Lower leg skin (tissue), 4 donors: ENCODE data around the gene COMMD7. TPM values are rescaled to one million over a fixed set of nuclear protein-coding genes. Genes with fewer than 3 reads are reported as not detected.
"Not testable (repeated sequence)": the region's sequence is repeated elsewhere in the genome, so short reads cannot be mapped to it uniquely, and the experiment has no call there.

Experiments
- DNase-seq, 2 donors: peaks; one replicate each; pipeline ENCODE4 v3.0.0-alpha.2; 2019; ENCODE audit warnings: low spot score in 2 of 2
- H3K4me3 ChIP-seq: fragments of 200-600 bp; sonication (generic); 2 replicates; pipeline ENCODE4 v1.5.1; 2017; ENCODE audit warnings: mild to moderate bottlenecking, low read depth; ENCODE audit not compliant: poor library complexity, severe bottlenecking
- POLR2A ChIP-seq, 2 donors: fragments of 450-650 bp; IDR thresholded peaks; one replicate each; pipeline ENCODE4 v1.6.1; 2016 to 2017; ENCODE audit warnings: antibody characterized with exemption in 2 of 2, mild to moderate bottlenecking in 1 of 2, moderate library complexity in 1 of 2
- WGBS, 2 donors: methylation state at CpG; one replicate each; pipeline ENCODE4 v1.1.5; 2018; 5-methylcytosine and 5-hydroxymethylcytosine counted together
- intact Hi-C: fragments of 100-400 bp; cut with DNase I; formaldehyde crosslinking; loops from one replicate; pipeline ENCODE4 v1.15.0; 2023; ENCODE audit warnings: low total_unique reads
- total RNA-seq, 4 donors: library from RNA; depleted of rRNA; stranded (reverse); fragments of >200 nt; gene quantifications; one replicate each; pipeline ENCODE4 v1.1.0, GENCODE V29; 2016
- TF ChIP-seq, protein P1 (sequence below), 3 donors: fragments of 450-650 bp; IDR thresholded peaks; one replicate each; pipeline ENCODE4 v1.5.1; 2016; ENCODE audit warnings: antibody characterized with exemption in 3 of 3, mild to moderate bottlenecking in 3 of 3, moderate library complexity in 2 of 3

COMMD7 gene
- total RNA-seq, 4 donors from 2014 or later = 16.9 to 21.0 (median 18.7) TPM

DNA sequence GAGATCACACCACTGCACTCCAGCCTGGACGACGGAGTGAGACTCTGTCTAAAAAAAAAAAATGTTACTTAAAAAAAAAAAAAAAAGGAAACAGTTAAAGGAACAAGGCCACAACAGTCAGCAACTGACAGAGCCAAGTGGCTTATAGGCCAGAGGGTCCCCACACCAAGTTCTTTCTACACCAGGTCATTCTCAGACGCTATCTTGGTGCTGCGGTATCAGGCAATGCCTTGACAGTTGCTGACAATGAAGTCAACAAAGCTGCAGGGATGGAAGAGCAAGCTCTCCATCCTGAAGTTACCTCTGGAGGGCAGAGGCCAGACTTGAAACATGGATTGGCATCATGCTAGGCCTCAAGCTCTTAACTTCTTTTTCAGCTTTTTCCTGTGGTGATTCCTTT is 31.9 kb downstream of the COMMD7 start:
- intact Hi-C loops = no loop called here
- 80 to 93% methylated on average over 4 of the region's 4 CpGs for WGBS, 2 donors

DNA sequence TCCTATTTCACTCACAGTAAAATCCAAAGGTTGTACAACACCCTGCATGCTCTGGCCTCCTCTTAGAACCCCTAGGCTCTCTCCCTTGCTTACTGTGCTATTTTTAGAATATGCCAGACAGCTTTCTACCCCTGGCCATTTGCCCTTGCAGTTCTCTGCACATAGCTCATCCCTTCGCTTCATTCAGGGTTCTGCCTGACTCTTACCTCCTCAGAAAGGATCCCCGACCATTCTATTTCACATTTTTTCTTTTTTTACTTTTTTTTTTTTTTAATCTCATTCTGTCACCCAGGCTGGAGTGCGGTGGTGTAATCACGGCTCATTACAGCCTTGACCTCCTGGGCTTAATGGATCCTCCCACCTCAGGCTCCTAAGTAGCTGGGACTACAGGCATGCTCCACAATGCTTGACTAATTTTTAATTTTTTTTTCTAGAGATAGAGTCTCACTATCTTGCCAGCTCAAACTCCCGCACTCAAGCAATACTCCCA is 33.6 kb downstream of the COMMD7 start:
- TF ChIP-seq POLR2A (IDR thresholded peaks at IDR 0.05) = no peak
- TF ChIP-seq, protein P1, sequence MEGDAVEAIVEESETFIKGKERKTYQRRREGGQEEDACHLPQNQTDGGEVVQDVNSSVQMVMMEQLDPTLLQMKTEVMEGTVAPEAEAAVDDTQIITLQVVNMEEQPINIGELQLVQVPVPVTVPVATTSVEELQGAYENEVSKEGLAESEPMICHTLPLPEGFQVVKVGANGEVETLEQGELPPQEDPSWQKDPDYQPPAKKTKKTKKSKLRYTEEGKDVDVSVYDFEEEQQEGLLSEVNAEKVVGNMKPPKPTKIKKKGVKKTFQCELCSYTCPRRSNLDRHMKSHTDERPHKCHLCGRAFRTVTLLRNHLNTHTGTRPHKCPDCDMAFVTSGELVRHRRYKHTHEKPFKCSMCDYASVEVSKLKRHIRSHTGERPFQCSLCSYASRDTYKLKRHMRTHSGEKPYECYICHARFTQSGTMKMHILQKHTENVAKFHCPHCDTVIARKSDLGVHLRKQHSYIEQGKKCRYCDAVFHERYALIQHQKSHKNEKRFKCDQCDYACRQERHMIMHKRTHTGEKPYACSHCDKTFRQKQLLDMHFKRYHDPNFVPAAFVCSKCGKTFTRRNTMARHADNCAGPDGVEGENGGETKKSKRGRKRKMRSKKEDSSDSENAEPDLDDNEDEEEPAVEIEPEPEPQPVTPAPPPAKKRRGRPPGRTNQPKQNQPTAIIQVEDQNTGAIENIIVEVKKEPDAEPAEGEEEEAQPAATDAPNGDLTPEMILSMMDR (IDR thresholded peaks at IDR 0.05) = no peak
- DNase-seq = no peak
- H3K4me3 ChIP-seq = no peak overlapping the region
- WGBS, 2 donors = 90 to 91% methylated on average over 5 of the region's 5 CpGs
- intact Hi-C loops = no loop called here

More for the DNA sequence above, 31.9 kb downstream of the COMMD7 start:
- TF ChIP-seq, protein P1 (IDR thresholded peaks at IDR 0.05) = no peak
- TF ChIP-seq POLR2A (IDR thresholded peaks at IDR 0.05) = no peak
- H3K4me3 ChIP-seq = no peak overlapping the region
- no peak for DNase-seq

DNA sequence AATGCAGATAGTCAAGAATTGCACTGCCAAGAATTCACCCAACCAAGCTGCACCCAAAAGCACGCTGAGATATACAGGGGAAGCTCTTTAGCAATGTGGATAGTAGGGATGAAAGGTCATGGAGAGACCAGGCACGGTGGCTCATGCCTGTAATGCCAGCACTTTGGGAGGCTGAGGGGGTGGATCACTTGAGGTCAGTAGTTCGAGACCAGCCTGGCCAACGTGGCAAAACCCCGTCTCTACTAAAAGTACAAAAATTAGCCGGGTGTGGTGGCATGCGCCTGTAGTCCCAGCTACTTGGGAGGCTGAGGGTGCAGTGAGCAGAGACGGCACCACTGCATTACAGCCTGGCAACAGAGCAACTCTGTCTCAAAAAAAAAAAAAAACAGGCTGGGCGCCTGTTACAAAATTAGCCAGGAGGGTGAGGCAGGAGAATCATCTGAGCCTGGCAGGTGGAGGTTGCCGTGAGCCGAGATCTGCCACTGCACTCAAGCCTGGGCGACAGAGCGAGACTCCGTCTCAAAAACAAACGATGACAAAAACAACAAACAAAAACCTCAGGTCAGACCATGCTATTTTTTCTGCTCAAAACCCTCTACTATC is 34.1 kb downstream of the COMMD7 start:
- 86 to 91% methylated on average over 15 of the region's 15 CpGs for WGBS, 2 donors
- H3K4me3 ChIP-seq, intact Hi-C loops, DNase-seq: not testable (repeated sequence)

DNA sequence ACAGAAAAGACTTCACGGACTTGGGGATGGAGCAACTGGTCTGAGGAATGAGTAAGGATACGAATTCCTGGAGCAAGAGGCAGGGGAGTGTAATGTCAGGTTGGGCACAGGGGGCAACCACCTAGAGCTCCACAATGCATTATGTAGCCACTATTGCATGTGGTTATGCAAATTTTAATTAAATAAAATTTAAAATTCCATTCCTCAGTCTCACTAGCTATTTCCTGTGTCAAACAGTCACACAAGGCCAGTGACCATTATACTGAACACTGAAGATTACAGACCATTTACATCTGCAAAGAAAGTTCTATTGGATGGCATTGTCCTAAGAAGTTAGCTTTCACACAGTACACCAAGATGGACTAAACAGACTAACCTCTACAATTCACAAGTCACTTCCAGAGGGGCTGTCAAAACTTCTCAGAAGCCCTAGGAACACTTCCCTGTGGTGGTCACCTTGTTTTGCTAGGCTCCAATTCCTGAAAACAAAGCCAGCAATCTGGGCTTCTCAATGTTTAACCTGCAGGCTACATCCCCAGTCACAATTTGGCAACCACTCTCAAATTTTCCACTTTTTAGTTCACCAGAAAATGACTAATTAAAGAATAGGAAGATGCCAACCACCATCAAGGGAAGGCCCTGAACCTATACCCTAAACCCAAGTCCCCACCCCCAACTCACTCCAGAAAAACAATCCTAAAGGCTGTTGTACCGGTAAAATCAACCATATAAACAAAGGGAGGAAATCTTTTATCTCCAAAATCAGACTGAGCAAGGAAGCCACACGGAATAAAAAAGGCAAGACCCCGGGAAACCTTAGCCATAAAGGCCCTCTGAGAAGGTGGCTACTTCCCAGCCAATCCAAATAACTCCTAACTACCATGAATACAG is 35.3 kb downstream of the COMMD7 start:
- TF ChIP-seq POLR2A (IDR thresholded peaks at IDR 0.05) = no peak
- TF ChIP-seq, protein P1 (IDR thresholded peaks at IDR 0.05) = no peak
- no peak overlapping the region for H3K4me3 ChIP-seq
- no peak for DNase-seq
- intact Hi-C loops = no loop called here
- WGBS, 2 donors = 75 to 86% methylated on average over 5 of the region's 5 CpGs

DNA sequence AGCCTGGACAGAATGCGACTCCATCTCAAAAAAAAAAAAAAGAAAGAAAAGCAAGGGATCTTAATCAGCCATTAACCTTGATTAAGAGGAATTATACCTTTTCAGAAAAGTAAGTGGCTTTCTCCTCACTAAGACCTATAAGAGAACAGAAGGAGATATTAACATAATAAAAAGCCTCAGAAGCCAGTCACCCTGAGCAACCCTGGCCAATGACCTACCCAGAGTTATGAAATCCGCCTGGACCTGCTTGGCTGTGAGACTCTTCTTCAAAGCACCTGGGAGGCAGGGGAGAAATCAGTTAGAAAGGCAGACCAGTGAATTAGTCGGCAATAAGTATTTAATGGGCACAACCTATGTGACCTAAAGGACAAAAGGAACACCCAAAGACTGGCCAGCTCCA is 36.8 kb downstream of the COMMD7 start:
- WGBS, 2 donors = 82 to 86% methylated on average over 3 of the region's 3 CpGs
- intact Hi-C loops = no loop called here
- TF ChIP-seq POLR2A (IDR thresholded peaks at IDR 0.05) = no peak
- TF ChIP-seq, protein P1 (IDR thresholded peaks at IDR 0.05) = no peak
- H3K4me3 ChIP-seq = no peak overlapping the region
- DNase-seq = no peak

DNA sequence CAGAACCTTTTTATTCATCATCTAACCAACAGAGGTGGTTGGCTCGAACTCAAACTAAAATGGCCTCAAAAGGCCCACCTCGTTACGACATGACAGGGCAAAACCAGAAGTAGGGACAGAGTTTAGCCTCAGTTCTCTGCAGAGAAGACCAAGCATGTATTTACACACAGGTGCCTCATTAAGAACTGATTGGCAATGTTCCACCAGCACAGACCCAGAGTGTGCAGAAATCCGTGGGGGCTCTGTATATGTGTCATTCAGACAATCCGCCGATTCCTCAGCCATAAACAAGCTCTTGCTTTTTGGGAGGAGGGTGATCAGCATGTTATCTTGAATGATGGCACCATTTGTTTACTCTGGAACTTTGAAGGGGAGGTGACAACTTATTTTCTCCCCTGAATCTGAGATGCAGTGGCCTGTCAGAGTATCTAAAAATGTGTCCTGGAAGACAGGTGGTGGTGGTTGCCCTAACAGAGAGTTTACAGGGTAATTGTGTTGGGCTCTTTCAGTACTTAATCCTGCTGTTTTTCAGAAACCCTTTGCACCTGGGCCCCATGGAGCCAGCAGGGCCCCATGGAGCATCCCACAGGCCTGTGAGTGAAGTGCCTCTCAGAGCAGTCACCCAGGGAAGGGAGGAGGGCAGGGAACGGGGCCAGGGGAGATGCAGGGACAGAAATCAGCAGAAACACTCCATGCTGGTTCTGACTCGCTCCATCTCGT is 40.4 kb downstream of the COMMD7 start:
- no peak for DNase-seq

More for the DNA sequence above, 40.4 kb downstream of the COMMD7 start:
- TF ChIP-seq, protein P1 (IDR thresholded peaks at IDR 0.05) = no peak
- TF ChIP-seq POLR2A (IDR thresholded peaks at IDR 0.05) = no peak
- intact Hi-C loops = no loop called here
- H3K4me3 ChIP-seq = no peak overlapping the region
- 83 to 85% methylated on average over 9 of the region's 9 CpGs for WGBS, 2 donors
